Measurements from ENCODE around the gene CNFN.
"Not testable (repeated sequence)": the region's sequence is repeated elsewhere in the genome, so short reads cannot be mapped to it uniquely, and the experiment has no call there.

CNFN gene

GRCh38 chr19:42339126-42339860 is 50.8 kb downstream of the CNFN start:
- WGBS (ENCODE audit: insufficient coverage, insufficient read length) = no CpG with 5 or more reads among the region's 7 CpGs
- H3K4me3 ChIP-seq (ENCODE audit: low read length); DNase-seq (ENCODE audit: low read depth, low spot score); H3K36me3 ChIP-seq (ENCODE audit: control insufficient read depth, insufficient read depth, low read length); H3K4me1 ChIP-seq (ENCODE audit: control insufficient read depth, insufficient read depth, low read length); H3K9me3 ChIP-seq (ENCODE audit: control insufficient read depth, insufficient read depth, low read length); H3K27ac ChIP-seq (ENCODE audit: low read length); H3K27me3 ChIP-seq (ENCODE audit: control insufficient read depth, insufficient read depth, low read length): not testable (repeated sequence)
